GM18526 (cell line): ENCODE results near the gene EIF2D.

ENCODE experiments used
- POLR2A ChIP-seq: IDR thresholded peaks from 3 replicates; pipeline ENCODE4 v1.6.1; 2011; ENCODE audit not compliant: insufficient read length; ENCODE audit errors: extremely low read depth

Gene EIF2D

DNA sequence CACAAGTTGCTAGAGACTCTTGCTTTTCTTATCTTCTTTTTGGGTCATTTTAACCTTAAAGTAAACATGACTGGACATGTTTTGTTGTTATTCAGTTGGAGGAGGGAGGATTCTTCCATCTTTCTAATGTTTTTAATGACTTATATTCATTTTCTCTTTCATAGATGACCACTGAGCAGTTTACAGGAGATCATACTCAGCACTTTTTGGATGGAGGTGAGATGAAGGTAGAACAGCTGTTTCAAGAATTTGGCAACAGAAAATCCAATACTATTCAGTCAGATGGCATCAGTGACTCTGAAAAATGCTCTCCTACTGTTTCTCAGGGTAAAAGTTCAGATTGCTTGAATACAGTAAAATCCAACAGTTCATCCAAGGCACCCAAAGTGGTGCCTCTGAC lies 35.0 kb upstream of the EIF2D start:
- TF ChIP-seq POLR2A: no peak

DNA sequence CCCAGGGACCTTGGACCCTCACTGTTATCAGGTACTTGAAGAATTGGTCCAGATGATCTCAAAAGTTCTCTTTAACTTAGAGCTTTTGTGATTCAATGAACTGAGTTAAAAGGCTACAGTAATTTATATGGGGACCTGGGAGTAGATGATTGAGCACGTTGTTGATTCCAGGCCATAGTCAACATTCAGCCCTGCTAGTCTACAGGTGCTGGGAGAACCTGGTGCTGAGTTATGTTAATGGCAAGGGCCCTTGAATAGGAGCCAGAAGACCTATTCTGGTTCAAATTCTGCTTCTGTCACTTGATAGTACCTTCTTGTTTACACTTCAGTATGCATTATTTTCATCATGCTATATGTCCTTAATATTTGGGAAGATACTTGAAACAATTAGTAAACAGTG lies 34.2 kb upstream of the EIF2D start:
- no peak for TF ChIP-seq POLR2A

DNA sequence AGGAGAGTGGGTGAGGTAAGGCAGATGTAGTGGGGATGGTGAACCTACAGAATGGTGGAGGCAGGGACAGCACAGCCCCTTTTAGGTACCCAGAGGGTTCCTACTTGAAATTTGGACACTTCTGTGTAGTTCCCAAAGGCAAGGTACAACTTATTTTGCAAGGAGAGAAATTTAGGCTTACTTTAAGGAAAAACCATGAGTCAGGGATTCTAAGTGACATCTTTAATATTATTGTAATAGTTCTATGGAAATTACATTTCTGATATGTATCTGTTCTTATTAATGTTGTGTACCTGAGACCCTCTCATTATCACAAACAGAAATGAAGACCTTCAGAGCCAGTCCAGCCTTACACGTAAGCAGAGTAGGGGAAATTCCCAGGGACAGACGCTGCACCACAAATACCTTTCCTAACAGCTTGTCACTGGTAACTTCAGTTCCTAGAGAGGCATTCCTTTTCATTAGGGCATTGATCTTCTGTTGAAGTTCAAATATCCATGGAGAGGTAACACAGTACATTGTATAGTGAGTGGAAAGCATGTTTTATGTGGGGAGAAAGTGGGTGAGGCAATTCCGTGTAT lies 30.9 kb upstream of the EIF2D start:
- TF ChIP-seq POLR2A: no peak

DNA sequence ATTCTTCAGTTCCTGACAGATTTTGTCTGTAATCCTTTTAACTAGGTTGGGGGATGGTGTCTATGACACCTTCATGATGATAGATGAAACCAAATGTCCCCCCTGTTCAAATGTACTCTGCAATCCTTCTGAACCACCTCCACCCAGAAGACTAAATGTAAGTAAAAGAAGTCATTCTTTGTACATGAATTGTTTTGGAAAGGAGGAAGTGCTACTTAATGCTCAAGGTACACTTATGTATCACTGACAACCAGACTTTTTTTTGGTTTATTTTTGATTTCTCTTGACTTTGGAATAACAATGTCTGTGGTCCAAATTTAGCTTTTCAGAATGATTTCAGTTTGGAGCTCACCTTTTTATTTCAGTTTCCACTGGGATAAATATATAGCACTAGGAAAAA lies 25.3 kb upstream of the EIF2D start:
- TF ChIP-seq POLR2A: no peak

DNA sequence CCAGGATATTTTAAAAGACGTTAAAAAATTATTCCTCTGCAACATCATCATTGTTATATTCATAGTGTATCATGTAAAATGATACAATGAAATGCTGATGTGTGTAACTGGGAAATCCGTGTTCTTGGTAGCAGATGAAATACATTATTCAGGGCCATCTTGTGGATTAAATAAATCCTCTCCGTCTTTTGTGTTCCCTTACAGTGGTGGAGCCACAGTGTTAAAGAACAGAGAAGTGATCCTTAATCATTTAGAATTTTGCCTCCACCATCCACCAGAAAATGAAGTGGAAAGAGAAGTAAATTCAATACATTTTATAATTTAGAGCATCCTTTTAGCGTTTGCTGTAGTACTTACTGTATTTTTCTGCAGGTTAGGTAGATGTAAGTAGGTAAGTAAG lies 24.4 kb upstream of the EIF2D start:
- TF ChIP-seq POLR2A: no peak

DNA sequence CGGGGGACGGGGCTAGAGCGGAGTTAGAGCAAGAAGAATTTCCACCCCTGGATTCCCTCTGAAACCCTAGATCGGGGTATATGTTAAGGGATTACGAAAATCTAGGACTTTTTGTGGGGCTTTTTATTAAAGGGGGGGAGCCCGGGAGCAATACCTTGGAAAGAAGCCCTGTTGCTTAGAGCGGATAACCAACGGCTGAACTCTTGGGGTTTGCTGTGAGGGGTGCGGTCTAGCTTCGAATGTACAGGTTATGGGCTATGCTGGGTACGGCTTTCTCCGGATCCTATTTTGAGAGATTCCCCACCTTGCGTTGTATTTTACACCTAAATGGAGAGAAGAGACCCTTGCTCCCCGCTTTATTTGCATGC lies 23.7 kb upstream of the EIF2D start:
- TF ChIP-seq POLR2A: no peak

DNA sequence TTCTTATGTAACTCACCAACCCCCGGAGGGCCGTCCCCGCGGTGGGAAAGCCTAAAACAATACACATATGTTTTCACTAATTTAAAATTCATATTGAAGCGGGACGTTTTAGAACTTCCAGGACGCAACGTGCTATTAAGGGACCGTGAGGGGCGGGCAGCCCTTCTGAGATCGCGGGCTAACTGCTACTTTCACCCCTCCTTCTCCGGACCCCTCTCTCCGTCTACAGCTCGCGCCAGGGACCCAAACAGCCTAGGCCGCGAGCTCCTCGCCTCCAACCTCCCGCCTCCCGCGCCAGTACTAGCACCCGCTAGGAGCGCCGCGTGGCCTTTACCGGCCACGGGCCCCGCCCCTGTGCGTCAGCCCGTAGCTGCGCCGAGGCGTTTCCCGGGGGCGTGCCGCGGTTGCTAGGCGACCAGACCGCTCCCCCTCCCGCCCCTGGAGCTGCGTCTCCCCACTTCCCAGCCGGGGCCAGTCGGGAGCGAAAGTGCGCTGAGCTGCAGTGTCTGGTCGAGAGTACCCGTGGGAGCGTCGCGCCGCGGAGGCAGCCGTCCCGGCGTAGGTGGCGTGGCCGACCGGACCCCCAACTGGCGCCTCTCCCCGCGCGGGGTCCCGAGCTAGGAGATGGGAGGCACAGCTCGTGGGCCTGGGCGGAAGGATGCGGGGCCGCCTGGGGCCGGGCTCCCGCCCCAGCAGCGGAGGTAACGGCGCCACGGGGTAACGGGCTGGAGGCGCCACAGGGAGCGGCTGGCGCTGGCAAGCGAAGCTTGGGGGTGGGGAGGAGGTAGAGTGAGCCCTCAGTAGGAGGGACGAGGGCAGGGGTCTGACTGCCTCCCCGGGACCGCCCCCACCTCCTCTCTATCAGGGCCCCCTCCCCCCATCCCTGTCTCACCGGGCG lies 23.1 kb upstream of the EIF2D start, which contains the start of gene DYRK3:
TSS of gene DYRK3 (plus strand) at position 457 of the 898 bp plus-strand sequence. CDS start at position 625, 168 bp downstream.
- TF ChIP-seq POLR2A: peak; percentile 76

DNA sequence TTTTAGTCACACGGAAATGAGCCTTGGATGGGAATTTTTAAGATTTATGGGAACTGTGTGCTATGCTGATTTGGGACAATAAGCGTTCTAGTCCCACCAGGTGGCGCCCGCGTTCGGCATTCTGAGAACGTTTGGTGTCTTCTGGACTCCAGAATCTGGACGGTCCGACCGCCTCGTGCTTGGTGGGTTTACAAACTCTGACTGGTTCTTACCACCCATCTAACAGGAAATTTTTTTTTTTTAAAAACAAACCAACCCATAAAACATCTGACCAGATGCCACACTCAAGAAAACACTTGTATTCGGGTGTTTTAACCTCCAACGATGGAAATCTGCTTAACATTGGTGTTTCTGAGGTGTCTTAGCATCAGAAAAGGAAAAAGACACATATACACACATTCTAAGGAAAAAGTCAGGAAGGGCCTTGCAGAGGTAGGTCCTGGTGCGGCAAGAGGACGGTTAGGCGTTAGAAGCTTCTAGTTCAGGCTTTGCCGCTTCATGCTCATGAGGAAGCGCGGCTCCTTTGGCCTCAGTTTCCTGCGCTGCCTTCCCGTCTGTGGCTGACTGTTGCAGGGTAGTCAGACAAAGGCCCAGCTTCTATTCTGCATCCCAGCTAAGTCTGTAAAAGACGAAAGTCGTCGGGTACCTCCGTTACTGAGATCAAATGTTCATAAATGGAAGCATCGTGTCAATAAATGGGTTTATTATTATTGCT lies 22.3 kb upstream of the EIF2D start:
- no peak for TF ChIP-seq POLR2A

DNA sequence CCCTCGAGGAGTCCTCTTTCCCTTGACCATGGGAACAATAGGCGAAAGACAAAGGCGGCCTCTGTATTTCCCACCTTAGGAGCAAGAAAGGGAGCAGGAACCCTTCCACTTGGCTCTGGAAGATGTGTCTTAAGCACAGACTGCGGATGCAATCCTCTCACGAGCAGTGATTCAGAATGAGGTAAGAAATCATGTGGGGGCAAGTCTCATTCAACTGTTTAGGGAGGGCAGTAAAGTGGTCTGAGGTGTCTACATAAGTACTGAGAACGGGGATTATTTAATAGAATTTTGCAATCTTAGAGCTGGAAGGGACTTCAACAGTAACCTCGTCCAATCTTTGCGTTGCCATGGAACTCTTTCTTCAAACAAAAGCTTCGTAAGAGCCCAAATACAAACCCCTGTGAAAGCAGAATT lies 21.4 kb upstream of the EIF2D start:
- TF ChIP-seq POLR2A: no peak

DNA sequence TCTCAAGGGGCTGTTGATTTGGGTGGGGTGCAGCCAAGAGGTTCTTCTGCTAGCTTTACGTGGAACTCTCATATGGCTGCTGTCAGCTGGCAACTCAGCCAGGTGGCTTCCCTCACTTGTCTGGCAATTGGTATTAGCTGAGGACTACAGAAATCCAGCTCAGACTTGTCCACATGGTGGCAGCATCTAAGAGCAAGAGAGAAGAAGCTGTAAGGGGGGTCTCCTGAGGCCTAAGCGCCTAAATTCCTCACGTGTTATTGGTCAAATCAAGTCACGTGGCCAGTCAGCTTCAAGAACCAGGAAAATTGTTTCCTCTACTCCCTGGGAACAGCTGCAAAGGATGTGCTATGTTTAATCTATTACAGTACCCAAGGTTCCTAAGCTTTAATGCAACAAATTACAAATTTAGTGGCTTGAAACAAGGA lies 18.8 kb upstream of the EIF2D start:
- TF ChIP-seq POLR2A: no peak

DNA sequence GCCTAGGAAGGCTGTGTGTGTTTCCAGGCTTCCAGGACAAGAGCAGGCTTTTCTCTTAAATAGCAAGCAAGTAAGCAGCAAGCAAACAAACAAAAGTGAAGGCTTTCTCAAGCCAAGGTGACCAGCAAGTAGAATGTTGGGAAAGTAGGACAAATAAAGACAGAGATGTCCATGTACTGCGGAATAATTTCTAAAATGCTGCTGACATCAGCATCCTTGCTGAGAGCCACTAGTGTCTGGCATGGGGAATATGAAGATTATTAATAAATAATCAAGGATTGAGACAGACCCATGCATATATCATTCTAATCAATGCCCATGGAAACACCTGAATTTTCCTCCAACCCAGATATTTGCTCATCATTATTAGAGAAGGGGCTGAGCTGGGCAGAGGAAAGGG lies 16.7 kb upstream of the EIF2D start:
- no peak for TF ChIP-seq POLR2A

DNA sequence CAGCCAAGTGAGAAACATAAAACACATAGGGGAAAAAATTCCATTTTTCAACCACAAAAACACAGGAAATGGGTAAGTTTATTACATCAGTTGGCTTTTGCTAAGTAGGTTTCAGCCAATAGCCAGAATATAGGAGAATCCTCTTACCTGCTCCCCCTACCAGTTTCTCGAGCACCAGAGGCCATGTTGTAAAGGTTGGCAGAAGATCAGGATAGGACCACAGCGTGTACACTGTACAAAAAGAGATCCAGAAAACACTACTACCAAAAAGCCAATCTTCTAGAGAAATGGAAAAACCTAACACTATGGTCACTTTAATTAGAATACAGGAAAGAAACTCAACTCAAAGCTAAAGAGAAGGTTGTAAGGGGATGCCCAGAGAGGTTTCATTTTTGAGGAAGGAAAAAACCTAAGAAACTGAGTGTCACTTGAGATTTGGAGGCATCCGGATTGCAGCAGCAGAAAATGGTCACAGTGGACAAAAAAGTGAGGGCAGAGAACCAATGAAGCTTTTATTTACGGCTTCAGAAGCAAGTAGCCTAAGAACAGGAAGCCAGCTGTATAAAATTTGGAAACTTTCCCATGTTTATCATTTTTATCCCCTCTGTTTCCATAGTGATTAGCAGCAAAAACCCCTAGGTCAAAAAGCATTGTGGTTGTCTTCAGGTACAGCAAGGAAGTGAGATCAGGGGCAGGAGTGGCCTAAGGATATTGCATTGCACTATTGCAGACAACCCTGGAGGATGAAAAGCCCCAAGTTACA lies 2.9 kb downstream of the EIF2D start:
- no peak for TF ChIP-seq POLR2A

DNA sequence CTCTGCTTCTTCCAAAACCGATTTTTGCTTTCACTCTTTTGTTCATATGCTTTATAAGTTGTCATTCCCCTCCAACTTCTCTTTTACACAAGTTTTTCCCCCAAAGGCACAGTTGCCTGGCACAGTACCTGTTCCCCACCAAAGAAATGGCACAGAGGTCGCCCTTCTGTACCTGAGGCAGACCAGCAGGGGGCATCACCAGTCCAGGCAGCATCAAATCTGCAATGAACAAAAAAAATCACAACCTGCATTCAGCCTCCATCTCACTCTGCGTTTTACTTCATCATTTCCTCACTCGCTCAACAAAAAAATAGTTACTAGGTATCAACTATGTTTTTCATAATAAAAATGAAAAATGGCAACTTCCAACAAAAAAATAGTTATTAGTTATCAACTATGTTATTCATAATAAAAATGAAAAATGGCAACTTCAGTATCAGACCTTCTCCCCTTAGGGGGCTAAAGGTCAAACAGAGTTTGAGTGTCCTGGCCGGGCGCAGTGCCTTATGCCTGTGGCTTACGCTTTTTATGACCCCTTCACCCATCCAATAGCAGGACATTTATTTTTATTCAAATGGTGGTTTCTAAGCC lies 4.1 kb downstream of the EIF2D start:
- no peak for TF ChIP-seq POLR2A

DNA sequence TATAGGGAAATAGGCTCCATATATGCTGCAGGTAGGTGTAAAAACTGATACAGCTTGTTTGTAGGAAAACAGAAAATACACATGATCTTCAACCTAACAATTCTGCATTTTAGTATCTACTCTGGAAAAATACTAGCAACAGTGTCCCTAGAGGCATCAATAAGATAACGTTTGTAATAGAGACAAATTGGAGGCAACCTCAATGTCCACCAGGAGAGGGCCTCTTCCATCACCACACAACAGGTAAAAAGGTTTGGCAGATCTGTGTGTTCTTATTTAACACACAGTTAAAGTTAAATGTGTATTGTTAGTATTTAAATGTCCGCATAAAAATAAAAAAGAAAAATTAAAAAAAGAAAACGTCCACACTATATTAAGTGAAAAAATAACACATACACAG lies 5.4 kb downstream of the EIF2D start:
- no peak for TF ChIP-seq POLR2A

DNA sequence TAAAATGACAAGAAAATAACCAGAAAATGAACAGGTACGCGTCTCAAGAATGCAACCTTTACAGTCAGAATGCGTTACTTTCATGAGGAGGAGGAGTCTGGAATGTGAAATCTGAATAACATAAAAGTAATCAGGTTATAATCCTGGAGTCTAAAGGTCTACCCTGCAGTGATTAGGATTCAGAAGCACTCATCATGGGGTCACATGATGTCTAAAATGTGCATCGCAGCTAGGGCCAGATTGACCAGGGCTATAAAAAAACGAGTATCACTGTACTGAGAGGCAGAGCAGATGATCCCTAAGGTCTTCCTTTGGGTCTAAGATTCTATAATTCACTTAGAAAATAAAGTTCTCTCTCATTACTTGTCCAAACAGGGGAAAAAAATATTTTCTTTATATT lies 7.4 kb downstream of the EIF2D start:
- no peak for TF ChIP-seq POLR2A
